GM12878 (cell line): ENCODE results near the gene TAF6. TPM values are rescaled to one million over a fixed set of nuclear protein-coding genes. Genes with fewer than 3 reads are reported as not detected.

Experiments
- ATAC-seq: fragments of 200-7000 bp; cut with Tn5 transposase; 3 replicates; pipeline ENCODE4 v1.9.1; 2020; ENCODE audit warnings: mild to moderate bottlenecking, moderate library complexity
- BruUV-seq: library from RNA; stranded (reverse); fragments of 400-500 nt; replicated peaks from 2 replicates; lab custom pipeline; 2021; lab: Mats Ljungman, UMichigan
- CTCF ChIA-PET: fragments of 300-600 bp; sonication (Branson Sonifier 250); formaldehyde crosslinking; extraction: SDS; loops from one replicate; lab custom pipeline; 2021; ENCODE audit warnings: inconsistent platforms; lab: Yijun Ruan, JAX
- POLR2A ChIA-PET: fragments of 350-600 bp; formaldehyde crosslinking; extraction: SDS; loops from one replicate; lab custom pipeline; 2021; ENCODE audit warnings: inconsistent platforms; lab: Charles Lee
- RAD21 ChIA-PET: fragments of 300-600 bp; sonication (Branson Sonifier 250); formaldehyde crosslinking; loops from one replicate; lab custom pipeline; 2023; ENCODE audit warnings: antibody characterized with exemption; ENCODE audit not compliant: unreplicated experiment; lab: Charles Lee
- SMC1A ChIA-PET: fragments of 300-600 bp; sonication (Branson Sonifier 250); formaldehyde crosslinking; loops from one replicate; lab custom pipeline; 2023; ENCODE audit not compliant: unreplicated experiment, uncharacterized antibody; lab: Charles Lee
- DNase-seq: peaks from one replicate; pipeline ENCODE4 v3.0.0-alpha.2; 2011; ENCODE audit warnings: low read depth, low spot score
- FAIRE-seq: peaks from 3 replicates; lab custom pipeline; 2011; peaks lifted over from hg19 to GRCh38; lab: Jason Lieb, UNC
- H2AFZ ChIP-seq: 2 replicates; pipeline ENCODE4 v1.6.0; 2011; ENCODE audit warnings: low read depth, low read length, control low read depth; ENCODE audit not compliant: control insufficient read depth
- H3K27ac ChIP-seq: 2 replicates; pipeline ENCODE4 v1.5.1; 2011; ENCODE audit warnings: control low read depth; ENCODE audit not compliant: control insufficient read depth, insufficient read depth
- H3K27me3 ChIP-seq, 2 experiments: replicated peaks in 1 of 2; 2 replicates each; pipeline versions ENCODE4 v1.6.0 to v1.6.1; 2011; ENCODE audit warnings: low read length in 1 of 2; ENCODE audit not compliant: control insufficient read depth in 2 of 2, insufficient read depth in 2 of 2
- H3K36me3 ChIP-seq, 2 experiments: 2 replicates each; pipeline ENCODE4 v1.5.1; 2011; ENCODE audit warnings: low read length in 1 of 2; ENCODE audit not compliant: control insufficient read depth in 2 of 2, insufficient read depth in 2 of 2
- H3K4me1 ChIP-seq: 2 replicates; pipeline ENCODE4 v1.6.1; 2011; ENCODE audit warnings: mild to moderate bottlenecking, low read length, moderate library complexity, mixed read lengths; ENCODE audit not compliant: control insufficient read depth, insufficient read depth
- H3K4me2 ChIP-seq: 2 replicates; pipeline ENCODE4 v1.6.0; 2011; ENCODE audit warnings: control low read depth; ENCODE audit not compliant: control insufficient read depth, insufficient read depth
- H3K4me3 ChIP-seq: fragments of 200-600 bp; sonication (generic); 2 replicates; pipeline ENCODE4 v1.5.1; 2016
- H3K79me2 ChIP-seq: 2 replicates; pipeline ENCODE4 v1.6.0; 2011; ENCODE audit warnings: low read length; ENCODE audit not compliant: control insufficient read depth, insufficient read depth
- H3K9ac ChIP-seq: 2 replicates; pipeline ENCODE4 v1.8.0; 2011; ENCODE audit warnings: low read length, control low read depth, mixed read lengths; ENCODE audit not compliant: control insufficient read depth, insufficient read depth
- H3K9me3 ChIP-seq: replicated peaks from 3 replicates; pipeline ENCODE4 v1.5.1; 2011; ENCODE audit warnings: mild to moderate bottlenecking, low read length; ENCODE audit not compliant: control insufficient read depth, insufficient read depth
- H4K20me1 ChIP-seq: 2 replicates; pipeline ENCODE4 v1.6.0; 2011; ENCODE audit not compliant: control insufficient read depth, insufficient read depth
- BMI1 ChIP-seq: fragments of 450-650 bp; IDR thresholded peaks from 2 replicates; pipeline ENCODE4 v1.6.1; 2016; ENCODE audit warnings: mild to moderate bottlenecking, moderate library complexity, borderline replicate concordance
- BRCA1 ChIP-seq: IDR thresholded peaks from 2 replicates; pipeline ENCODE4 v1.6.1; 2011; ENCODE audit warnings: low read depth, low read length, improper control_type of control experiment
- CREB1 ChIP-seq: IDR thresholded peaks from 2 replicates; pipeline ENCODE4 v1.6.1; 2012; ENCODE audit warnings: low read depth, mild to moderate bottlenecking, inconsistent platforms
- HDAC6 ChIP-seq: fragments of 200-600 bp; sonication (generic); IDR thresholded peaks from one replicate; pipeline ENCODE4 v1.8.0; 2017; ENCODE audit warnings: antibody characterized with exemption; ENCODE audit not compliant: unreplicated experiment
- IRF3 ChIP-seq: fragments of 450-650 bp; IDR thresholded peaks from 2 replicates; pipeline ENCODE4 v1.6.1; 2014; ENCODE audit warnings: mild to moderate bottlenecking
- JUND ChIP-seq: IDR thresholded peaks from 2 replicates; pipeline ENCODE4 v1.6.1; 2012; ENCODE audit warnings: low read depth, mild to moderate bottlenecking, low read length, improper control_type of control experiment, moderate library complexity
- MYB ChIP-seq: fragments of 150-350 bp; IDR thresholded peaks from 2 replicates; pipeline ENCODE4 v1.6.1; 2014; ENCODE audit warnings: mild to moderate bottlenecking, low read depth, low read length, borderline replicate concordance
- NRF1 ChIP-seq: conservative IDR thresholded peaks from 2 replicates; pipeline ENCODE4 v1.6.1; 2011; ENCODE audit warnings: mild to moderate bottlenecking, low read depth, low read length, improper control_type of control experiment
- SMAD5 ChIP-seq: IDR thresholded peaks from 2 replicates; pipeline ENCODE4 v1.6.1; 2016; ENCODE audit warnings: antibody characterized with exemption, low read depth
- YY1 ChIP-seq: IDR thresholded peaks from 2 replicates; pipeline ENCODE4 v1.6.1; 2011; ENCODE audit warnings: low read depth, mild to moderate bottlenecking, low read length
- ZBTB11 ChIP-seq: fragments of 450-650 bp; formaldehyde crosslinking; IDR thresholded peaks from 2 replicates; pipeline ENCODE4 v1.5.0; 2022; ENCODE audit warnings: mild to moderate bottlenecking, missing genetic modification characterization
- ZBTB40 ChIP-seq: fragments of 450-650 bp; IDR thresholded peaks from 2 replicates; pipeline ENCODE4 v1.6.1; 2016; ENCODE audit warnings: mild to moderate bottlenecking, moderate library complexity, borderline replicate concordance
- ZNF207 ChIP-seq: fragments of 450-650 bp; IDR thresholded peaks from 2 replicates; pipeline ENCODE4 v1.6.1; 2014; ENCODE audit warnings: antibody characterized with exemption, mild to moderate bottlenecking, borderline replicate concordance
- ZZZ3 ChIP-seq: IDR thresholded peaks from 2 replicates; pipeline ENCODE4 v1.6.1; 2011; ENCODE audit warnings: low read depth; ENCODE audit not compliant: control insufficient read depth, insufficient read length
- WGBS: methylation state at CpG from one replicate; pipeline ENCODE4 v1.1.6; 2016; ENCODE audit warnings: low lambda C conversion rate; ENCODE audit not compliant: insufficient replicate concordance, insufficient coverage; ENCODE audit errors: missing lambda C conversion rate; 5-methylcytosine and 5-hydroxymethylcytosine counted together
- in situ Hi-C: fragments of 300-500 bp; cut with MboI; formaldehyde crosslinking; loops from 9 replicates; pipeline ENCODE4 v1.14.3; 2018; ENCODE audit warnings: mixed read lengths
- intact Hi-C: fragments of 100-400 bp; cut with micrococcal nuclease; formaldehyde crosslinking; loops from one replicate; pipeline ENCODE4 v1.14.2; 2022; ENCODE audit not compliant: unreplicated experiment
- polyA plus RNA-seq, 11 experiments: library from polyadenylated mRNA; depleted of rRNA in 4 of 11; unstranded in 6 of 11; stranded (reverse) in 5 of 11; fragments of >200 nt; fragmentation: Nextera tagmentation in 4 of 11; fragmentation: Illumina TruSeq in 1 of 11; extraction: Ambion mirVana in 4 of 11; extraction: Trizol in 1 of 11; gene quantifications; 1 replicate in 1 of 11; 2 replicates in 10 of 11; pipeline versions ENCODE4 v1.2.1 to v1.2.3, GENCODE V29; 2011 to 2016; ENCODE audit warnings: inconsistent platforms in 2 of 11, missing spikeins in 2 of 11, low read depth in 1 of 11
- total RNA-seq, 4 experiments: library from RNA; depleted of rRNA in 3 of 4; stranded (reverse); fragments of >200 nt in 3 of 4; fragmentation: Illumina TruSeq in 1 of 4; extraction: Trizol in 1 of 4; gene quantifications; 2 replicates each; pipeline versions ENCODE4 v1.2.1 to v1.2.3, GENCODE V29; 2013 to 2021

TAF6 gene
- total and polyA plus RNA-seq, 10 of the 15 experiments (the other 5 are each of a cell fraction or from before 2014, with no cell fraction given), result 0.27 to 42.6 (median 17.0) TPM

GRCh38 chr7:100075418-100075817 is 43.7 kb downstream of the TAF6 start:
- Histone ChIP-seq H3K27ac (no peak overlapping the region), H3K9me3 (peaks cover 29% of the 10 kb centered on the region; the same call in 2 of the 3 replicates), H3K27me3 (no peaks in the 10 kb centered on the region), H3K36me3 (peaks cover 28 to 56% of the 10 kb centered on the region in 2 experiments), H3K4me3 (no peak overlapping the region), H3K9ac (no peak overlapping the region), H3K79me2 (peaks cover 26% of the 10 kb centered on the region), H3K4me1 (no peaks in the 10 kb centered on the region), H4K20me1 (no peaks in the 10 kb centered on the region), H2AFZ (no peak overlapping the region), H3K4me2 (no peak overlapping the region)
- ChIA-PET SMC1A (interaction anchor here (1.2 kb wide), 1 partner anchor 17 kb away, joined by 3 read pairs; no protein-coding TSS in a partner anchor), CTCF (interaction anchor here (0.6 to 1.3 kb wide), 4 partner anchors 12 to 206 kb away, joined by 3 to 5 read pairs (median 4); no protein-coding TSS in a partner anchor), POLR2A (interaction anchor here (1.0 kb wide), 1 partner anchor 12 kb away, joined by 3 read pairs; no protein-coding TSS in a partner anchor), RAD21 (no interaction called here)
- no peak for TF ChIP-seq ZBTB40
- TF ChIP-seq ZZZ3, result no peak
- TF ChIP-seq ZBTB11 (CRISPR knock-in tag), result no peak
- no peak for TF ChIP-seq CREB1
- TF ChIP-seq JUND, result no peak
- TF ChIP-seq BRCA1, result no peak
- no peak for TF ChIP-seq IRF3
- no peak for TF ChIP-seq ZNF207
- no peak for TF ChIP-seq SMAD5
- no peak for TF ChIP-seq NRF1
- no peak for TF ChIP-seq BMI1
- no peak for TF ChIP-seq HDAC6
- TF ChIP-seq YY1, result no peak
- TF ChIP-seq MYB, result no peak
- ATAC-seq, result no peak
- FAIRE-seq, result no peak
- in situ Hi-C loops, result no loop called here
- no TSS peak for BruUV-seq
- intact Hi-C loops, result no loop called here
- DNase-seq, result no peak
- 98% methylated on average over 6 of the region's 6 CpGs for WGBS
